ENCODE data around the gene GYPC.

- no peak for TF ChIP-seq CTCF (conservative IDR thresholded peaks at IDR 0.05; ENCODE audit: low read depth, low read length)
- TF ChIP-seq EZH2 (IDR thresholded peaks at IDR 0.05; ENCODE audit: borderline replicate concordance, low read depth, low read length, poor library complexity, severe bottlenecking) = no peak
Measured at GRCh38 chr2:126704434-126705160, 48.6 kb downstream of the GYPC start.

Data from A673 (cell line).